Measurements from ENCODE around the gene XPC. TPM values are rescaled to one million over a fixed set of nuclear protein-coding genes. Genes with fewer than 3 reads are reported as not detected.

XPC gene
- total RNA-seq, 2 experiments from 2014 or later, result 22.7 to 38.6 TPM

GRCh38 chr3:14142567-14143270 is 35.7 kb downstream of the XPC start:
- Histone ChIP-seq H3K4me3 (ENCODE audit: low read depth, low read length, poor library complexity, severe bottlenecking) (no peak overlapping the region), H3K4me1 (ENCODE audit: insufficient read depth, low read length, poor library complexity, severe bottlenecking) (no peaks in the 10 kb centered on the region), H3K79me2 (ENCODE audit: insufficient read depth, low read depth, low read length) (no peaks in the 10 kb centered on the region), H3K27ac (ENCODE audit: low read depth, low read length, poor library complexity, severe bottlenecking) (no peak overlapping the region), H3K36me3 (ENCODE audit: insufficient read depth, low read length) (peaks cover 33% of the 10 kb centered on the region), H3K9me3 (ENCODE audit: low read length) (no peaks in the 10 kb centered on the region), H3K4me2 (ENCODE audit: low read length) (no peak overlapping the region), H4K20me1 (ENCODE audit: insufficient read depth, low read length) (0 out of 2 replicates have a peak, but pooled peaks cover 3% of the 10 kb centered on the region), H2AFZ (ENCODE audit: low read length) (no peak overlapping the region), H3K9me2 (ENCODE audit: insufficient read depth, low read length) (no peaks in the 10 kb centered on the region)
- no peak for DNase-seq (ENCODE audit: low spot score)
- TSS peak; percentile 81 for BruUV-seq (replicated peaks)
- ChIA-PET POLR2A (interaction anchor here (1.1 to 1.8 kb wide), 2 partner anchors 18 to 28 kb away, joined by 3 to 5 read pairs; partner anchors contain the start of genes CHCHD4 and TMEM43), CTCF (ENCODE audit: unreplicated experiment) (no interaction called here)
- intact Hi-C loops (cut with micrococcal nuclease; ENCODE audit: unreplicated experiment), result no loop called here
- no peak for TF ChIP-seq CTCF (conservative IDR thresholded peaks at IDR 0.05; ENCODE audit: low read length)
- TF ChIP-seq EZH2phosphoT487 (IDR thresholded peaks at IDR 0.05; ENCODE audit: borderline replicate concordance, low read depth, low read length), result no peak

- ChIA-PET POLR2A (interaction anchor here (0.5 to 1.8 kb wide), 2 partner anchors 17 to 19 kb away, joined by 3 to 5 read pairs; partner anchors contain the start of genes CHCHD4 and TMEM43), CTCF (ENCODE audit: unreplicated experiment) (no interaction called here)
- intact Hi-C loops (cut with micrococcal nuclease; ENCODE audit: unreplicated experiment), result no loop called here
- Histone ChIP-seq H3K9me2 (ENCODE audit: insufficient read depth, low read length) (no peaks in the 10 kb centered on the region), H3K4me1 (ENCODE audit: insufficient read depth, low read length, poor library complexity, severe bottlenecking) (no peaks in the 10 kb centered on the region), H4K20me1 (ENCODE audit: insufficient read depth, low read length) (0 out of 2 replicates have a peak, but pooled peaks cover 3% of the 10 kb centered on the region), H3K79me2 (ENCODE audit: insufficient read depth, low read depth, low read length) (no peaks in the 10 kb centered on the region), H3K4me3 (ENCODE audit: low read depth, low read length, poor library complexity, severe bottlenecking) (no peak overlapping the region), H3K4me2 (ENCODE audit: low read length) (no peak overlapping the region), H2AFZ (ENCODE audit: low read length) (no peak overlapping the region), H3K27ac (ENCODE audit: low read depth, low read length, poor library complexity, severe bottlenecking) (no peak overlapping the region), H3K9me3 (ENCODE audit: low read length) (no peaks in the 10 kb centered on the region), H3K36me3 (ENCODE audit: insufficient read depth, low read length) (peaks cover 25% of the 10 kb centered on the region)
- no TSS peak for BruUV-seq (replicated peaks)
- DNase-seq (ENCODE audit: low spot score), result no peak
- no peak for TF ChIP-seq CTCF (conservative IDR thresholded peaks at IDR 0.05; ENCODE audit: low read length)
Measured at GRCh38 chr3:14141602-14142341, 36.6 kb downstream of the XPC start.

GRCh38 chr3:14141144-14141543 is 37.3 kb downstream of the XPC start:
- Histone ChIP-seq H4K20me1 (ENCODE audit: insufficient read depth, low read length) (0 out of 2 replicates have a peak, but pooled peaks cover 3% of the 10 kb centered on the region), H3K27ac (ENCODE audit: low read depth, low read length, poor library complexity, severe bottlenecking) (no peak overlapping the region), H2AFZ (ENCODE audit: low read length) (no peak overlapping the region), H3K4me1 (ENCODE audit: insufficient read depth, low read length, poor library complexity, severe bottlenecking) (no peaks in the 10 kb centered on the region), H3K9me2 (ENCODE audit: insufficient read depth, low read length) (no peaks in the 10 kb centered on the region), H3K4me2 (ENCODE audit: low read length) (no peak overlapping the region), H3K4me3 (ENCODE audit: low read depth, low read length, poor library complexity, severe bottlenecking) (no peak overlapping the region), H3K9me3 (ENCODE audit: low read length) (no peaks in the 10 kb centered on the region), H3K79me2 (ENCODE audit: insufficient read depth, low read depth, low read length) (no peaks in the 10 kb centered on the region), H3K36me3 (ENCODE audit: insufficient read depth, low read length) (peaks cover 22% of the 10 kb centered on the region)
- intact Hi-C loops (cut with micrococcal nuclease; ENCODE audit: unreplicated experiment), result no loop called here
- DNase-seq (ENCODE audit: low spot score), result no peak
- ChIA-PET CTCF (ENCODE audit: unreplicated experiment) (no interaction called here), POLR2A (no interaction called here)
- BruUV-seq (replicated peaks), result no TSS peak
- TF ChIP-seq CTCF (conservative IDR thresholded peaks at IDR 0.05; ENCODE audit: low read length) (no peak), EZH2phosphoT487 (IDR thresholded peaks at IDR 0.05; ENCODE audit: borderline replicate concordance, low read depth, low read length) (no peak)

Measured in OCI-LY7 (cell line).